NB4 (cell line): ENCODE results near the gene LPP.

Experiments
- DNase-seq: peaks from one replicate; pipeline ENCODE4 v3.0.0; 2010; ENCODE audit warnings: low read depth
- H3K4me3 ChIP-seq: one replicate; pipeline ENCODE4 v1.5.1; 2011; ENCODE audit warnings: mild to moderate bottlenecking, low read depth, low read length, moderate library complexity
- CTCF ChIP-seq: IDR thresholded peaks from one replicate; pipeline ENCODE4 v1.5.1; 2012; ENCODE audit warnings: low read depth, low read length
- MAX ChIP-seq: IDR thresholded peaks from 2 replicates; pipeline ENCODE4 v1.6.1; 2011; ENCODE audit warnings: low read depth, low read length
- MYC ChIP-seq: IDR thresholded peaks from 2 replicates; pipeline ENCODE4 v1.6.1; 2011; ENCODE audit warnings: low read depth, low read length
- POLR2A ChIP-seq: IDR thresholded peaks from 2 replicates; pipeline ENCODE4 v1.6.1; 2011; ENCODE audit warnings: mild to moderate bottlenecking; ENCODE audit not compliant: insufficient read length; ENCODE audit errors: extremely low read depth

Gene LPP

GRCh38 chr3:188468196-188468595 is 314.2 kb downstream of the LPP start:
- TF ChIP-seq POLR2A = no peak
- no peak for TF ChIP-seq CTCF
- TF ChIP-seq MYC = no peak
- no peak for TF ChIP-seq MAX
- H3K4me3 ChIP-seq = no peak overlapping the region
- DNase-seq = no peak

- TF ChIP-seq POLR2A (no peak), MYC (no peak), MAX (no peak), CTCF (no peak)
- no peak overlapping the region for H3K4me3 ChIP-seq
- no peak for DNase-seq
Observed at GRCh38 chr3:188468662-188469061, 314.7 kb downstream of the LPP start.

GRCh38 chr3:188469228-188469885 is 315.4 kb downstream of the LPP start:
- TF ChIP-seq POLR2A (no peak), MYC (no peak), CTCF (no peak), MAX (no peak)
- H3K4me3 ChIP-seq = no peak overlapping the region
- DNase-seq = no peak

- H3K4me3 ChIP-seq = no peak overlapping the region
- DNase-seq = no peak
- TF ChIP-seq CTCF (no peak), MAX (no peak), MYC (no peak), POLR2A (no peak)
Observed at GRCh38 chr3:188470508-188471130, 316.7 kb downstream of the LPP start.

- no peak overlapping the region for H3K4me3 ChIP-seq
- TF ChIP-seq MYC = no peak
- TF ChIP-seq MAX = no peak
- no peak for TF ChIP-seq POLR2A
- no peak for TF ChIP-seq CTCF
- no peak for DNase-seq
Observed at GRCh38 chr3:188471723-188472122, 317.8 kb downstream of the LPP start.

- no peak overlapping the region for H3K4me3 ChIP-seq
- no peak for TF ChIP-seq MAX
- TF ChIP-seq POLR2A = no peak
- TF ChIP-seq MYC = no peak
- no peak for TF ChIP-seq CTCF
- no peak for DNase-seq
Observed at GRCh38 chr3:188472336-188472735, 318.4 kb downstream of the LPP start.
